HG03558 (cell line): ENCODE results near the gene PHACTR1.

Experiments used
- ATAC-seq: cut with Tn5 transposase; IDR thresholded peaks from one replicate; pipeline ENCODE4 v1.9.1; 2021; ENCODE audit warnings: moderate number of reproducible peaks; ENCODE audit not compliant: unreplicated experiment; ENCODE audit errors: extremely low read depth

PHACTR1 gene

GRCh38 chr6:13272131-13273046 lies 555.8 kb downstream of the PHACTR1 start:
- no peak for ATAC-seq

GRCh38 chr6:13273202-13273930 lies 556.8 kb downstream of the PHACTR1 start:
- no peak for ATAC-seq

- no peak for ATAC-seq
Observed at GRCh38 chr6:13273931-13274706, 557.6 kb downstream of the PHACTR1 start.

GRCh38 chr6:13274707-13275434 lies 558.3 kb downstream of the PHACTR1 start:
- no peak for ATAC-seq

- ATAC-seq: no peak
Observed at GRCh38 chr6:13275435-13275989, 558.9 kb downstream of the PHACTR1 start.

- ATAC-seq: no peak
Observed at GRCh38 chr6:13277231-13277630, 560.7 kb downstream of the PHACTR1 start.

GRCh38 chr6:13278164-13278563 lies 561.6 kb downstream of the PHACTR1 start:
- ATAC-seq: no peak

- no peak for ATAC-seq
Observed at GRCh38 chr6:13278991-13279390, 562.4 kb downstream of the PHACTR1 start.

- no peak for ATAC-seq
Observed at GRCh38 chr6:13280254-13280653, 563.7 kb downstream of the PHACTR1 start.

GRCh38 chr6:13281686-13282085 lies 565.1 kb downstream of the PHACTR1 start:
- no peak for ATAC-seq

- no peak for ATAC-seq
Observed at GRCh38 chr6:13282393-13283069, 566.0 kb downstream of the PHACTR1 start.

- ATAC-seq: no peak
Observed at GRCh38 chr6:13283331-13283730, 566.8 kb downstream of the PHACTR1 start.

- no peak for ATAC-seq
Observed at GRCh38 chr6:13284646-13285045, 568.1 kb downstream of the PHACTR1 start.

- ATAC-seq: no peak
Observed at GRCh38 chr6:13285705-13286104, 569.1 kb downstream of the PHACTR1 start.

GRCh38 chr6:13286181-13286580 lies 569.6 kb downstream of the PHACTR1 start:
- ATAC-seq: no peak

- no peak for ATAC-seq
Observed at GRCh38 chr6:13287104-13287503, 570.5 kb downstream of the PHACTR1 start.

GRCh38 chr6:13288481-13288880 lies 571.9 kb downstream of the PHACTR1 start:
- ATAC-seq: no peak

GRCh38 chr6:13288969-13289391 lies 572.4 kb downstream of the PHACTR1 start:
- ATAC-seq: no peak

GRCh38 chr6:13289789-13290318 lies 573.3 kb downstream of the PHACTR1 start:
- ATAC-seq: no peak
